ENCODE measurements around the gene MACROH2A2. TPM values are rescaled to one million over a fixed set of nuclear protein-coding genes. Genes with fewer than 3 reads are reported as not detected.

Gene MACROH2A2
- total and polyA plus RNA-seq, 2 of the 4 experiments (the other 2 are of a cell fraction): 16.1 to 17.4 TPM

DNA sequence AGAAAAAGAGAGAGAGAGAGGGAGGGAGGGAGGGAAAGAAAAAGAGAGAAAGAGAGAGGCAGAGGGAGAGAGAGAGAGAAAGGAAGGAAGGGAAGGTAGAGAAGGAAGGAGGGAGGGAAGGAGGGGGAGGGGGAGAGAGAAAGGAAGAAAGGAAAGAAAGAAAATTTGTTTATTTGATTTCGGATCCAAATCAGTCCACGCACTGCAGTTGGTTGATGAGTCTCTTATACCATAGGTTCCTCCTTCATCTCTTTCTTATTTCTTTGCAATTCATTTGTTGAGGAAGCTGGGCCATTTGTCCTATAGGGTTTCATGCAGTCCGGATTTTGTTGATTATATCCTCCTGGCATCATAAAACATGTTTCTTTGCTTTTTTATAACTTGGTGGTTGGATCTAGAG lies 45.6 kb downstream of the MACROH2A2 start:
- H4K5ac ChIP-seq (ENCODE audit: low read depth, low read length): no peak overlapping the region
- H2BK20ac ChIP-seq (ENCODE audit: low read depth, low read length): no peak overlapping the region
- H2BK120ac ChIP-seq (ENCODE audit: low read depth, low read length): no peak overlapping the region
- no peak overlapping the region for H2AK9ac ChIP-seq (replicated peaks; ENCODE audit: low read depth, low read length, poor library complexity)
- H3K4me2 ChIP-seq (ENCODE audit: low read depth, low read length): no peak overlapping the region
- DNase-seq (no peak), ATAC-seq (ENCODE audit: low read depth) (no peak)
- H4K20me1 ChIP-seq (ENCODE audit: insufficient read depth, low read length): no peaks in the 10 kb centered on the region
- H3K14ac ChIP-seq (replicated peaks; ENCODE audit: low read depth, low read length): no peak overlapping the region
- no peak overlapping the region for H3K23ac ChIP-seq (ENCODE audit: low read depth, low read length)
- peaks cover 10% of the 10 kb centered on the region; the same call in 1 of the 2 replicates for H3K9me1 ChIP-seq (ENCODE audit: insufficient read depth, low read length)
- no peak overlapping the region for H3K4me3 ChIP-seq (ENCODE audit: insufficient read depth, low read depth, low read length)
- dilution Hi-C loops (cut with HindIII; ENCODE audit: low sequenced_read_pairs, unreplicated experiment) (no loop called here), in situ Hi-C loops (cut with MboI; ENCODE audit: low sequenced_read_pairs) (no loop called here), intact Hi-C loops (cut with micrococcal nuclease) (no loop called here)
- H3K4me1 ChIP-seq (ENCODE audit: control insufficient read depth, insufficient read depth, low read length): no peaks in the 10 kb centered on the region
- TF ChIP-seq RCOR1 (IDR thresholded peaks at IDR 0.05; ENCODE audit: insufficient replicate concordance, low read length) (no peak), RFX5 (IDR thresholded peaks at IDR 0.05; ENCODE audit: low read depth, low read length) (no peak), MAZ (IDR thresholded peaks at IDR 0.05; ENCODE audit: borderline replicate concordance, low read depth, low read length) (no peak), POLR2A (IDR thresholded peaks at IDR 0.05; ENCODE audit: low read depth, low read length) (no peak), FOS (IDR thresholded peaks at IDR 0.05; ENCODE audit: low read depth, low read length) (no peak), CEBPB (IDR thresholded peaks at IDR 0.05; ENCODE audit: low read depth, low read length) (no peak), SMC3 (IDR thresholded peaks at IDR 0.05; ENCODE audit: low read depth, low read length) (no peak), MXI1 (IDR thresholded peaks at IDR 0.05; ENCODE audit: borderline replicate concordance, low read depth, low read length) (no peak)
- TF ChIP-seq, protein P1, sequence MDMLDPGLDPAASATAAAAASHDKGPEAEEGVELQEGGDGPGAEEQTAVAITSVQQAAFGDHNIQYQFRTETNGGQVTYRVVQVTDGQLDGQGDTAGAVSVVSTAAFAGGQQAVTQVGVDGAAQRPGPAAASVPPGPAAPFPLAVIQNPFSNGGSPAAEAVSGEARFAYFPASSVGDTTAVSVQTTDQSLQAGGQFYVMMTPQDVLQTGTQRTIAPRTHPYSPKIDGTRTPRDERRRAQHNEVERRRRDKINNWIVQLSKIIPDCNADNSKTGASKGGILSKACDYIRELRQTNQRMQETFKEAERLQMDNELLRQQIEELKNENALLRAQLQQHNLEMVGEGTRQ (IDR thresholded peaks at IDR 0.05; ENCODE audit: low read depth, low read length): no peak
- TF ChIP-seq, protein P2, sequence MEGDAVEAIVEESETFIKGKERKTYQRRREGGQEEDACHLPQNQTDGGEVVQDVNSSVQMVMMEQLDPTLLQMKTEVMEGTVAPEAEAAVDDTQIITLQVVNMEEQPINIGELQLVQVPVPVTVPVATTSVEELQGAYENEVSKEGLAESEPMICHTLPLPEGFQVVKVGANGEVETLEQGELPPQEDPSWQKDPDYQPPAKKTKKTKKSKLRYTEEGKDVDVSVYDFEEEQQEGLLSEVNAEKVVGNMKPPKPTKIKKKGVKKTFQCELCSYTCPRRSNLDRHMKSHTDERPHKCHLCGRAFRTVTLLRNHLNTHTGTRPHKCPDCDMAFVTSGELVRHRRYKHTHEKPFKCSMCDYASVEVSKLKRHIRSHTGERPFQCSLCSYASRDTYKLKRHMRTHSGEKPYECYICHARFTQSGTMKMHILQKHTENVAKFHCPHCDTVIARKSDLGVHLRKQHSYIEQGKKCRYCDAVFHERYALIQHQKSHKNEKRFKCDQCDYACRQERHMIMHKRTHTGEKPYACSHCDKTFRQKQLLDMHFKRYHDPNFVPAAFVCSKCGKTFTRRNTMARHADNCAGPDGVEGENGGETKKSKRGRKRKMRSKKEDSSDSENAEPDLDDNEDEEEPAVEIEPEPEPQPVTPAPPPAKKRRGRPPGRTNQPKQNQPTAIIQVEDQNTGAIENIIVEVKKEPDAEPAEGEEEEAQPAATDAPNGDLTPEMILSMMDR (conservative IDR thresholded peaks at IDR 0.05; ENCODE audit: low read depth, low read length): no peak
- TF ChIP-seq, protein P3, sequence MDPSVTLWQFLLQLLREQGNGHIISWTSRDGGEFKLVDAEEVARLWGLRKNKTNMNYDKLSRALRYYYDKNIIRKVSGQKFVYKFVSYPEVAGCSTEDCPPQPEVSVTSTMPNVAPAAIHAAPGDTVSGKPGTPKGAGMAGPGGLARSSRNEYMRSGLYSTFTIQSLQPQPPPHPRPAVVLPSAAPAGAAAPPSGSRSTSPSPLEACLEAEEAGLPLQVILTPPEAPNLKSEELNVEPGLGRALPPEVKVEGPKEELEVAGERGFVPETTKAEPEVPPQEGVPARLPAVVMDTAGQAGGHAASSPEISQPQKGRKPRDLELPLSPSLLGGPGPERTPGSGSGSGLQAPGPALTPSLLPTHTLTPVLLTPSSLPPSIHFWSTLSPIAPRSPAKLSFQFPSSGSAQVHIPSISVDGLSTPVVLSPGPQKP (IDR thresholded peaks at IDR 0.05; ENCODE audit: borderline replicate concordance, low read depth, low read length): no peak
- H3K27me3 ChIP-seq (ENCODE audit: control insufficient read depth, insufficient read depth, low read length): no peaks in the 10 kb centered on the region
- no peaks in the 10 kb centered on the region for H3K79me1 ChIP-seq (ENCODE audit: low read depth in 1 of 2, low read length in 2 of 2)
- no TSS peak for BruUV-seq (replicated peaks)
- no peak overlapping the region for H3K56ac ChIP-seq (ENCODE audit: extremely low read depth, insufficient read depth, low read length)
- H2AK5ac ChIP-seq (ENCODE audit: low read depth, low read length): no peak overlapping the region
- H2BK5ac ChIP-seq (ENCODE audit: low read depth, low read length, poor library complexity, severe bottlenecking): no peak overlapping the region
- CTCF ChIA-PET: no interaction called here
- WGBS, 2 experiments (ENCODE audit: extremely low coverage in 2 of 2, insufficient read length in 1 of 2): no CpG with 5 or more reads among the region's 3 CpGs
- no peak overlapping the region for H4K91ac ChIP-seq (ENCODE audit: insufficient read depth, low read depth, low read length)
- no peak overlapping the region for H4K8ac ChIP-seq (ENCODE audit: low read depth in 2 of 2, low read length in 2 of 2)
- H2BK15ac ChIP-seq (ENCODE audit: low read depth, low read length): no peak overlapping the region
- H3K9me3 ChIP-seq (ENCODE audit: control insufficient read depth, insufficient read depth, low read length): no peaks in the 10 kb centered on the region
- no peak overlapping the region for H3K9ac ChIP-seq (ENCODE audit: low read depth, low read length)
- POLR2A ChIA-PET (ENCODE audit: unreplicated experiment): no interaction called here
- H3K18ac ChIP-seq (ENCODE audit: low read depth, low read length): no peak overlapping the region
- no peak overlapping the region for H3K4ac ChIP-seq (ENCODE audit: low read depth, low read length)
- H2AFZ ChIP-seq (replicated peaks; ENCODE audit: low read length, poor library complexity): no peak overlapping the region
- peaks cover 29% of the 10 kb centered on the region for H3K36me3 ChIP-seq (ENCODE audit: control insufficient read depth, insufficient read depth, low read length)
- H3K27ac ChIP-seq (ENCODE audit: insufficient read depth, low read length): no peak overlapping the region
